ENCODE results near the gene LPAR1. TPM values are rescaled to one million over a fixed set of nuclear protein-coding genes. Genes with fewer than 3 reads are reported as not detected.

Gene LPAR1
- total and polyA plus RNA-seq, 2 of the 8 experiments (the other 6 are each of a cell fraction or from before 2014, with no cell fraction given): 3.4 to 5.1 TPM

DNA sequence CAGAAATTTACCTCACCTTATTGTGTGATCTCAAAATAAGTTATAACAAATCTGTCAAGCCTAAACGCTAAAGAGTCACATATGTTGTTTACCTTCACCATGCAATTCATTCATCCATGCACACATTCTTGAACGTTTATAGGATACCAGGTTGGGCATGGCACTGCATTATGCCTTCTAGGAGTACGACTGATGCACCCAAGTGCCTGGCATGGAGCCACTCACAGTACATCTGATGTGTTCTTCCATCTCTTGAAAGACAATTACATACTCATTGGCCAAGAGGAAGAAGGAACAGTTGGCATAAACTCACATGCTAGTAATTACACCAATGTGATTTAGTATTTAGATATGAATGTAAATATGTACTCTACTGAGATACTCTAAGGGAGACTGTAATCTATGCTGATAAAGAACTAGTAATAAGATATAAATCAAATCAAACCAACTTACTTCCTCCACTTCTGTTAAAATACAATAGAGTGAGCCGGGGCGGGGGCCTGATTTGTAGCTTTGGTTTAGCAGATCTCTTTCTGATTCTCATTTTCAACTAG lies 90.7 kb downstream of the LPAR1 start:
- Histone ChIP-seq H2BK120ac (replicated peaks; ENCODE audit: low read depth, low read length) (no peak overlapping the region), H2BK5ac (ENCODE audit: low read depth, low read length) (no peak overlapping the region), H3K4me2 (ENCODE audit: insufficient read depth in 1 of 2, low read depth in 2 of 2, low read length in 2 of 2) (no peak overlapping the region), H3K23me2 (ENCODE audit: low read depth, low read length) (no peaks in the 10 kb centered on the region), H4K20me1 (replicated peaks in 1 of 2; ENCODE audit: control insufficient read depth in 1 of 2, insufficient read depth in 2 of 2, low read length in 2 of 2) (no peaks in the 10 kb centered on the region), H3K27ac (ENCODE audit: low read depth, low read length) (no peak overlapping the region), H3K79me2 (ENCODE audit: control insufficient read depth in 1 of 2, insufficient read depth in 2 of 2, low read length in 2 of 2) (no peaks in the 10 kb centered on the region), H2AK5ac (ENCODE audit: low read depth, low read length) (no peak overlapping the region), H3K36me3 (ENCODE audit: control insufficient read depth in 2 of 4, insufficient read depth in 4 of 4, low read length in 3 of 4) (no peaks in the 10 kb centered on the region), H4K91ac (replicated peaks; ENCODE audit: insufficient read length, low read length) (no peak overlapping the region), H2AFZ (ENCODE audit: low read length) (no peak overlapping the region), H2BK20ac (ENCODE audit: low read length) (no peak overlapping the region), H3K27me3 (replicated peaks in 1 of 4; ENCODE audit: control insufficient read depth in 3 of 4, extremely low read depth in 1 of 4, insufficient read depth in 3 of 4, low read length in 3 of 4) (no peaks in the 10 kb centered on the region), H4K8ac (ENCODE audit: extremely low read depth, insufficient read depth, low read length) (no peak overlapping the region), H3K4ac (replicated peaks; ENCODE audit: insufficient read length, low read depth, low read length) (no peak overlapping the region), H4K5ac (ENCODE audit: insufficient read length, low read depth, low read length) (no peak overlapping the region), H2BK15ac (ENCODE audit: low read length) (no peak overlapping the region), H3K9ac (replicated peaks in 1 of 4; ENCODE audit: extremely low read depth in 1 of 4, low read depth in 3 of 4, low read length in 3 of 4) (no peak overlapping the region), H3K79me1 (ENCODE audit: low read depth, low read length) (no peaks in the 10 kb centered on the region), H2BK12ac (ENCODE audit: low read depth, low read length) (no peak overlapping the region), H3K4me3 (ENCODE audit: extremely low read depth in 1 of 4, insufficient read depth in 2 of 4, low read depth in 3 of 4, low read length in 4 of 4) (no peak overlapping the region), H3K18ac (ENCODE audit: extremely low read depth, low read length) (no peak overlapping the region), H3K14ac (ENCODE audit: insufficient read length) (no peak overlapping the region), H3K56ac (replicated peaks; ENCODE audit: insufficient read length, low read depth, low read length) (no peak overlapping the region), H3K23ac (ENCODE audit: insufficient read length) (no peak overlapping the region), H3K9me3 (ENCODE audit: insufficient read depth in 2 of 2, low read depth in 1 of 2, low read length in 1 of 2) (no peaks in the 10 kb centered on the region), H3K4me1 (replicated peaks in 1 of 4; ENCODE audit: control insufficient read depth in 3 of 4, insufficient read depth in 4 of 4, low read length in 3 of 4) (no peaks in the 10 kb centered on the region; a peak in 2 of 7 replicates)
- no peak for FAIRE-seq
- DNase-seq (ENCODE audit: low read depth in 1 of 2, low spot score in 2 of 2): no peak
- WGBS, 2 experiments (ENCODE audit: extremely low coverage in 1 of 2, insufficient coverage in 1 of 2, insufficient read length in 1 of 2, insufficient replicate concordance in 2 of 2, low coverage in 1 of 2, low lambda C conversion rate in 2 of 2, missing lambda C conversion rate in 1 of 2): 83% methylated on average over 5 of the region's 5 CpGs; no CpG with 5 or more reads in 1 of the 2 experiments
- POLR2A ChIA-PET (ENCODE audit: partially characterized antibody): no interaction called here
- TF ChIP-seq MAFK (IDR thresholded peaks at IDR 0.05; ENCODE audit: low read depth, low read length): no peak
- TF ChIP-seq CREB1 (IDR thresholded peaks at IDR 0.05): no peak
- no peak for TF ChIP-seq TEAD4 (IDR thresholded peaks at IDR 0.05; ENCODE audit: low read depth, low read length)
- no peak for TF ChIP-seq ZNF274 (IDR thresholded peaks at IDR 0.05; ENCODE audit: borderline replicate concordance, extremely low read depth, low read length)
- no peak for TF ChIP-seq CHD1 (IDR thresholded peaks at IDR 0.05; ENCODE audit: low read depth, low read length)
- TF ChIP-seq CEBPB (IDR thresholded peaks at IDR 0.05; ENCODE audit: low read depth, low read length): no peak
- TF ChIP-seq KDM4A (IDR thresholded peaks at IDR 0.05; ENCODE audit: low read depth, low read length, severe bottlenecking): no peak
- no peak for TF ChIP-seq GABPA (IDR thresholded peaks at IDR 0.05; ENCODE audit: borderline replicate concordance, insufficient read depth, low read length)
- no peak for TF ChIP-seq RXRA (IDR thresholded peaks at IDR 0.05; ENCODE audit: insufficient read depth, low read depth, low read length)
- no peak for TF ChIP-seq TAF1 (IDR thresholded peaks at IDR 0.05; ENCODE audit: low read depth, low read length)
- CTCF ChIA-PET (ENCODE audit: partially characterized antibody): no interaction called here
